NCI-H2107 treated with DMSO at 0.1 percent for 48 hours (cell line): ENCODE measurements around the gene KHNYN.

ENCODE experiments used
- DNase-seq: peaks from one replicate; lab custom pipeline; 2025; ENCODE audit not compliant: unreplicated experiment; lab: John Stamatoyannopoulos, UW

The KHNYN gene

GRCh38 chr14:24399999-24400718, 29.6 kb upstream of the KHNYN start:
- no peak for DNase-seq

GRCh38 chr14:24401810-24402702, 27.7 kb upstream of the KHNYN start:
- no peak for DNase-seq

DNA sequence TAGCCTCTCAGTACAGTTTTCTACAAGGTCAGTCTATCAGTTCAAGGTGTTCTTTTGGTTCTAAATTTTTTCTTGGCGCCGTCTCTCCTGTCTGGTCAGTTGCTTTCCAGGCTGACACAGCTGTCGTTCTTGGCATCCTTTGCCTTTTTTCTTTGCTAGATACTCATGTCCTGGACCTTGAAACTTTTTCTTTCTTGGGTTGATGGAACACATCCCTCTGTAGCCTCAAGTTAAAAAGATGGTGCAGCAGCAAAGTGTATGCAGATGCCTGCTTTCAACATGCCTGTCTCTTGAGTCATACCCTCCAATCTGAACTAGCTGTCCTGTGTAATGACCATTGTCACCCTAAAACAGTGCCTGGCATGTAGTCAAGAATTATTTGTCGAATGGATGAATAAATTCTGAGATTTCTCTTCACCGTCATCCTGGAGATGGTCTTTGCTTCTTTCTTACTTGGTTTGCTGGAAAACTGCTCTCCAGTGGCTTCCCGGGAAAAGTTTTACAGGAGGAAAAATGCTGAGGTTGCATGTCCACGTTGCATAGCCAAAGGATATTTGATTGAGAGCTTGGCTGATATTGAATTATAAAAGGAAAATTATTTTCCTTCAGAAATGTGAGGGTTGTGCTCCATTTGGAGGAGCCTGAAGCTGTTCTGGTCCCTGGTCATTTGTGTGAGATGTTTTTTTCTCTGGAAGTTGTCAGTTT, 26.3 kb upstream of the KHNYN start:
- no peak for DNase-seq

DNA sequence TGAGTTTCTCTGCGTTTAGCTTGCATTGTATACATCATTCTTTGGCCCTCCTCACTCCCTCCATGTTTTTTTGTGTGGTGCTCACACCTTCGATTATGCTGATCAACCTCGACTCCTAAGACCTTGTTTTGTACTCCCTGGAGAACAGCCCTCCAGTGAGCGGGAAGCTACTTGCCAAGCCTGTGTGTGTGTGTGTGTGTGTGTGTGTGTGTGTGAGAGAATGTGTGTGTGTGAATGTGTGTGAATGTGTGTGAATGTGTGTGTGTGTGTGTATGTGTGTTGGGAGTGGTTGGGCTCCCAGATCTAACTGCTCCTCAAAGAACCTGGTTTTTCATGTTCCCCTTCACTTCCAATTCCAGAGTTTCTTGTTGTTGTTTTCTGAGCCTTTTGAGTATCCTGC, 24.9 kb upstream of the KHNYN start:
- DNase-seq = no peak

GRCh38 chr14:24406416-24406815, 23.3 kb upstream of the KHNYN start:
- DNase-seq = no peak

DNA sequence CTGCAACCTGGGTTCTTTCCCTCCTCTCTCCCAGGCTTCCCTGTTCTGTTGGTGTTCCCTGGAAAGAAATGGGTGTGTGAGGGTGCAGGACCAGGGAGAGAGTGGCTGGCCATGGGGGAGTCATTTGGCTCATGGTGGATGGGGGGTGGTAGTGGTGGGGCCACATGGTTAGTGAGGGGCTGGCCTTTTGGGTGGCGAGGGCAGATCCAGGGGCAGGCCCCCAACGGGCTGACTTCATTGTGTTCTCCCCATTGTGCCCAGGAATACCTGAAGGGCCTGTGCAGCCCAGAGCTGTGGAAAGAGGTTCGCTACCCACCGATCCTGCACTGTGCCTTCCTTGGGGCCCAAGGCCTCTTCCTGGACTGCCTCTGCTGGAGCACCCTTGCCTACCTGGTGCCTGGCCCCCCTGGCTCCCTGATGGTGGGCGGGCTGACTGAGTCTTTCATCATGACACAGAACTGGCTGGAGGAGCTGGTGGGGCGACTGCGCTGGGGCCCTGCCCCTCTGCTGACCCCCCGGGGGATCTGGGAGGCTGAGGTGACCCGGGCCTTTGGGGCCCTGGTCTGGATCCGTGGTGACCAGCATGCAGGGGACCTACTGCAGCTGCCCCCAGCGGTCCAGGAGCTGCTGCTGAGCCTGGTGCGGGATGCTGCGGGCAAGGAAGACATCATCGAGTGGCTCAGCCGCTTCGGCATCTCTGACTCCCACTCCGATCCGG, 22.0 kb upstream of the KHNYN start:
- no peak for DNase-seq

DNA sequence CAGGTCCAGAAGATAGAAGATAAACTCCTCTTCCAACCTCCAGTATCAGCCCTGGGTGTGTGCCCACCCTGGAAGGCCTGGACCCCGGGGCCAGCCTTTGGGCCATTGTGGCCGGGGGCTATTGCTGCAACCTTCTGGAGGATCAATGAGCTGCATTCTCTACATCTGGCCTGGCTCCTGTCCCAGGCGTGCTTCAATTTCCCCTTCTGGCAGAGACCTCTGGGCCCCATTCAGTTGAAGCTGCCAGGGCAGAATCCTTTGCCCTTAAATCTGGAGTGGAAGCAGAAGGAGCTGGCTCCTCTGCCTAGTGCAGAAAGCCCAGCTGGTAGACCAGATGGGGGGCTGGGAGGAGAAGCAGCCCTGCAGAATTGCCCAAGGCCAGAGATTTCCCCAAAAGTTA, 21.0 kb upstream of the KHNYN start:
- no peak for DNase-seq

GRCh38 chr14:24409192-24409591, 20.6 kb upstream of the KHNYN start:
- no peak for DNase-seq

- no peak for DNase-seq
Measured at GRCh38 chr14:24409956-24410355, 19.8 kb upstream of the KHNYN start.

- DNase-seq = peak; percentile 32
Measured at GRCh38 chr14:24411443-24412389, 18.0 kb upstream of the KHNYN start.

- DNase-seq = no peak
Measured at GRCh38 chr14:24414077-24414476, 15.7 kb upstream of the KHNYN start.

GRCh38 chr14:24414732-24415420, 14.9 kb upstream of the KHNYN start:
- DNase-seq = no peak

GRCh38 chr14:24415421-24416253, 14.1 kb upstream of the KHNYN start:
- DNase-seq = no peak

DNA sequence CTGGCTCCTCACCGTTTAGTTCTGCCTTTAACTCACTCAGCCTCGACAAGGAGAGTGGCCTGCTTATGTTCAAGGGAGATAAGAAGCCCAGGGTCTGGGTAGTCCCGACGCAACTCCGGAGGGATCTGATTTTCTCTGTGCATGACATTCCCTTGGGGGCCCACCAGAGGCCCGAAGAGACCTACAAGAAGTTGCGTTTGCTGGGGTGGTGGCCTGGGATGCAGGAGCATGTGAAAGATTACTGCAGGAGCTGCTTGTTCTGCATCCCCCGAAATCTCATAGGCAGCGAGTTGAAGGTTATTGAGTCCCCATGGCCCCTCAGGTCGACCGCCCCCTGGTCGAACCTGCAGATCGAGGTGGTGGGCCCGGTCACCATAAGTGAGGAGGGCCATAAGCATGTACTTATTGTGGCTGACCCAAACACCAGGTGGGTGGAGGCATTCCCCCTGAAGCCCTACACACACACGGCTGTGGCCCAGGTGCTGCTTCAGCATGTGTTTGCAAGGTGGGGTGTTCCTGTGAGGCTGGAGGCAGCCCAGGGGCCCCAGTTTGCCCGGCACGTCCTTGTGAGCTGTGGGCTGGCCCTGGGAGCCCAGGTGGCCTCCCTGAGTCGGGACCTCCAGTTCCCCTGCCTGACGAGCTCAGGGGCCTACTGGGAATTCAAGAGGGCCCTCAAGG, 13.4 kb upstream of the KHNYN start:
- no peak for DNase-seq

DNA sequence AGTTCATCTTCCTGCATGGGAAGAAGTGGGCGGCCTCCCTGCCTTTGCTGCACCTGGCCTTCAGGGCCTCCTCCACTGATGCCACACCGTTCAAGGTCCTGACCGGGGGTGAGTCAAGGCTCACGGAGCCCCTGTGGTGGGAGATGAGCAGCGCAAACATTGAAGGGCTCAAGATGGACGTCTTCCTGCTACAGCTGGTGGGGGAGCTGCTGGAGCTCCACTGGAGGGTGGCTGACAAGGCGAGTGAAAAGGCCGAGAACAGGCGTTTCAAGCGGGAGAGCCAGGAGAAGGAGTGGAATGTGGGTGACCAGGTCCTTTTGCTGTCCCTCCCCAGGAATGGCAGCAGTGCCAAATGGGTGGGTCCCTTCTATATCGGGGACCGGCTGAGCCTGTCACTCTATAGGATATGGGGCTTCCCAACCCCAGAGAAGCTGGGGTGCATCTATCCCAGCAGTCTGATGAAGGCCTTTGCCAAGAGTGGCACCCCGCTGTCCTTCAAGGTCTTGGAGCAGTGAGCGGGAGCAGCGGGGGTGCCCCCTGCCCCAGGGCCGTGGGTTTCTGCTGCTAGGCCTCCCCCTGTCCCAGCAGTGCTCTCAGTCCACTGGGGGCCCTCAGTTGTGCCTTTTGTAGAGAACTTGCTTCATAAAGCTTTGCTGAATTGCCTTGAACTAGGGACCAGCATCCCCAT, 12.7 kb upstream of the KHNYN start:
- DNase-seq = no peak

DNA sequence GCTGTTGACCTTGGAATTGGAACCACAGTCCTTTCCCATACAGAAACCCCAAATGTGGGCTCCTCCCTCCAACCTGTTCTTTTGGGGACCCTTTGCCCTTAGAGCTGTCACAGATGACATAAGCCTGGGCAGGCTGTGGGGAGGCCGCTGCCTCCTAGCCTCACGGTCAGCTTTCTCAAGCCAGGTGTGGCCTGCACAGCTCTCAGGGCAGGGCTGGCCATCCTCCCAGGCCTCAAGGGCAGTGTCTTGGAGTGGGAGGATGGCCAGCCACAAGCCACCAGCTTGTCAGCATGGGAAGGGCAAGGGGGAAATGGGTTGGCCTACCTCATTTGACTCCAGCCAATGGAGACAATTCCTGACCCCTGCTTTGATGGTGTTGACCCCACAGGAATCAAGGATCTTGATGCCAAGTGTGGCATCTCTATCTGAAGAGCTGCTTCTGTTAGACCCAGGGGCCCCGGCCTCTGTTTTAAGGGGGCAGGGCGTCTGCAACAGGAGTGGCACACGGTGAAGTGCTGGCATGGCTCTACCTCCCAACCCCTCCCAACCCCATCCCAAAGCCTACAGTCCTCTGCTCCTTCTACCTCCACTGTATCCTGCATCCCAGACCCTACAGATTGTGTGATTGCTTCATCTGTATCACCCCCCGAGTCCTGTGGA, 11.8 kb upstream of the KHNYN start:
- DNase-seq = no peak

DNA sequence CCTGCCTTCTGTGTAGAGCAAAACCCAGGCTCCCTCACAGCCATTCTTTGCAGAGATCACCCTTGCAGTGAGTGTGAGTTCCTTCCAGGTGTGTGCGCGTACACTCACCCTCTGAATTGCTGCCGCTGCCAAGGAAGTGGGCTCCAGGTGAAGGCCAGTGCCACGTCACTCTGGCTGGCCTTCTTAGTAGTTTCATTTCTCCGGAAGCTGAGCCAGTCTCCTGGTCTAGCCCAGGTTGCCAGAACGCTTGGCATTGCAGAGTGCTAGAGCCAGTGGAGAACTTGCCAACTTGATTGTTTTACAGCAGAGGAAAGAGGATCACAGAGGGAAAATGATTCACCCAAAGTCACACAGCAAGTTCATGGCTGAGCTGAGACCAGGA, 11.3 kb upstream of the KHNYN start:
- DNase-seq = no peak
